GM12875 (cell line): Measurements from ENCODE around the gene SAMD4A.

Experiments
- H3K4me3 ChIP-seq: one replicate; pipeline ENCODE4 v1.5.1; 2011; ENCODE audit warnings: low read depth, low read length, control low read depth
- CTCF ChIP-seq: IDR thresholded peaks from 2 replicates; pipeline ENCODE4 v1.5.1; 2011; ENCODE audit warnings: low read depth, mild to moderate bottlenecking, control low read depth, inconsistent platforms, low read length, moderate library complexity, borderline replicate concordance; ENCODE audit not compliant: insufficient read depth

The SAMD4A gene

GRCh38 chr14:54582334-54582733 lies 15.4 kb downstream of the SAMD4A start:
- no peak overlapping the region for H3K4me3 ChIP-seq
- TF ChIP-seq CTCF = no peak

- TF ChIP-seq CTCF = no peak
- H3K4me3 ChIP-seq = no peak overlapping the region
Measured at GRCh38 chr14:54584097-54584496, 17.2 kb downstream of the SAMD4A start.

DNA sequence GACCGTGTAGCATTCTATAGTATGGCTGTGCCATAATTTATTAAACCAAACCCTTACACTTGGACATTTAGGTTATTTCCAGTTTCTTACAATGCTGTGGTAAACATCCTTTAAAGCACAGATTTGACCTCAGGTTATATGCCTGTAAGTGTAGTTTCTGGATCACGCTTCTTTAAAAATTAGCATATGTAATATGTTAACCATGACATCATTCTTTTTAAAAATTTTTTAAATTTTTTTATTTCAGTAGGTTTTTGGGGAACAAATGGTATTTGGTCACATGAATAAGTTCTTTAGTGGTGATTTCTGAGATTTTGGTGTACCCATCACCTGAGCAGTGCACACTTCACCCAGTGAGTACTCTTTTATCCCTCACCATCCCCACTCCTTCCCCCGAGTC lies 18.3 kb downstream of the SAMD4A start:
- no peak for TF ChIP-seq CTCF

DNA sequence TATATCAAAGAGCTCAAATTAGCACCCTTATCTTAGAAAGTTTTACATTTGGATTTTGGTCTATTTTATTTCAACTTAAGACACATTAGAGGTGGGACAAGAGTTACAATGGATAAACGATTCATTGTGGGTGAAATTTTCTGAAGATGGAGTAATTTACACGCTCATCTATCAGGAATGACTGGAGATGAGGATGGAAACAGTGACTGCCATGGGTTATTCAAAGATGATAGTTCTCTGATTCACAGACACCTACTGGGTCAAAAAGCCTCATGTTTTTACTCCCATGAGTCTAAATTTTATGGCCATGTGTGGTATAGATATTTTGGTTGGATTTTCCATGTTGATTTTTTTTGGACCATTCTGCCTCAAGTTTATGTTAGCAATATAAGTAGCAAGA lies 22.1 kb downstream of the SAMD4A start:
- H3K4me3 ChIP-seq = no peak overlapping the region
- no peak for TF ChIP-seq CTCF

More for the DNA sequence above, 18.3 kb downstream of the SAMD4A start:
- H3K4me3 ChIP-seq = no peak overlapping the region

- no peak overlapping the region for H3K4me3 ChIP-seq
- no peak for TF ChIP-seq CTCF
Measured at GRCh38 chr14:54589843-54590242, 22.9 kb downstream of the SAMD4A start.

DNA sequence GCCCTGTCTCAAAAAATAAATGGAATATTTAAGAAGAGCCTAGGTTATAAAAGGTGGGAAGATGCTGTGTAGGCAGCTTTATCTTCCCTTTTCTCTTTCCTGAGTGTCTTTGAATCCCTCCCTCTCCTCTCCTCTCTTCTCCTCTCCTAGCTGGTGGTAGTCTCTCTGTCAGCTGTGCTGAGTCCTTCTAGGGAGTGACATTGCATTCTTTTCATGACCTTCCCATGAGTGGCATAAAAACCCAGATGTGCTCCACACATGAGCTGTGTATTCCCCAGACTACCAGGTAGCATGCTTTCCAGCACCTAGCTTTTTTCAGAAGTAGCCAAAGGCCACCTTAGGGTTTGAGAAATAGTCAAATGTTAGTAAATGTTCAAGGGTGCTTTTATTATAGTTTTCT lies 23.6 kb downstream of the SAMD4A start:
- no peak for TF ChIP-seq CTCF
- no peak overlapping the region for H3K4me3 ChIP-seq

DNA sequence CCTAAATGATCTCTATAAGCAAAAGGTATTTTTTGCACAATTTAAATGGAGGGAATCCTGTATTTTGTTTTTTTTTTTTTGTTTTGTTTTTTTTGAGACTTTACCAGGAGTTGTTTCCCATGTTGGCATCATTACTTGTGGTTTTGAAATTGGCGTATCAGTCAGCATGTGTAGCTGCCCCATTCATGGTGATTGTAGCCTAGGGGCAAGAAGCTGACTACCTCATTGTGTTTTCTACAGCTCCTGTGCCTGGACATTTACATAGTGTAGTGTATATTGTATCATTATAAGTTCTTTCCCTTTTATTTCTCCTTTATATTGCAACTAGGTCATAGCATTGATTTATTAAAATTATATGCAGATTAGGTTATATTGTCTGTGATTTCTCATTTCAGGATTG lies 24.5 kb downstream of the SAMD4A start:
- TF ChIP-seq CTCF = no peak
- no peak overlapping the region for H3K4me3 ChIP-seq
